Gastrocnemius medialis (tissue), 4 donors: ENCODE measurements around the gene GNG5.

Experiments used
- POLR2A ChIP-seq, 2 donors: fragments of 450-650 bp; IDR thresholded peaks; one replicate each; pipeline ENCODE4 v1.6.1; 2017; ENCODE audit warnings: antibody characterized with exemption in 2 of 2, mild to moderate bottlenecking in 2 of 2, moderate library complexity in 2 of 2
- TF ChIP-seq, protein P1 (sequence below), 5 experiments: fragments of 450-650 bp in 3 of 5; fragments of 200-600 bp in 2 of 5; sonication (generic) in 2 of 5; IDR thresholded peaks in 4 of 5; conservative IDR thresholded peaks in 1 of 5; 1 replicate in 4 of 5; 2 replicates in 1 of 5; pipeline ENCODE4 v1.5.1; 2016 to 2019; ENCODE audit warnings: antibody characterized with exemption in 5 of 5, mild to moderate bottlenecking in 3 of 5, moderate library complexity in 3 of 5

DNA sequence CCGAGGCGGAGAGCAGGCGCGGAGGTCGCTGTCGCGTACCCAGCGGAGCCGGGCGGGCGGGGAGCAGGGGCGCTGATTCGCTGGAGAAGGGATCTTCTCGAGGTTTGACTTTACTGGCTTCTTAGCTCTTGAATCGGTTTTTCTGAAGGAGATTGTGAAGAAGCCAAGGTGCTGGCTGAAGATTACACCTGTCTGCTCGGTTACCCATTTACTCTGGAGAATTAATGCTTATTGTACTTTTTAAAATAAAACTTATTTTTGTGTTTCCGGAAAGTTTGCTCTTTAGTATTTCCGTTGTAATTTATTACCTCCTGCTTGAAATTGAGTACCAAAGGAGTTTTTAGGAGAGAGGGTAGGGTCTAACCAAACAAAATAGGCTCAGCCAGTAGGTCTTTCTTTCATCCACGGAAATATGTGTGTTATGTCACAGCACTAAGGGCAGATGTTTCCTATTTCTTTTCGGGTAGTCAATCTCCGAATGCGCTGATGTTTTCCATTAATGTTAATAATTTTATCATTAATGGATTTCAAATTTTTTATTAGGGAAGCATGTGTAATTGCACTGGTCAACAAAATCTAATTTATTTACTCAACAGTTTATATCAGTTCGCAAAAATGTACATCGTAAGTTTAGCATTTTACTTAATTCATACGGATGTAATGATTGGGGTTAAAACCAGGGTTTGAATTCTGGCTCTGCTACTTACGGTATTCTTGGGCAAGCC lies 510 bp upstream of the GNG5 start:
- TF ChIP-seq, protein P1, sequence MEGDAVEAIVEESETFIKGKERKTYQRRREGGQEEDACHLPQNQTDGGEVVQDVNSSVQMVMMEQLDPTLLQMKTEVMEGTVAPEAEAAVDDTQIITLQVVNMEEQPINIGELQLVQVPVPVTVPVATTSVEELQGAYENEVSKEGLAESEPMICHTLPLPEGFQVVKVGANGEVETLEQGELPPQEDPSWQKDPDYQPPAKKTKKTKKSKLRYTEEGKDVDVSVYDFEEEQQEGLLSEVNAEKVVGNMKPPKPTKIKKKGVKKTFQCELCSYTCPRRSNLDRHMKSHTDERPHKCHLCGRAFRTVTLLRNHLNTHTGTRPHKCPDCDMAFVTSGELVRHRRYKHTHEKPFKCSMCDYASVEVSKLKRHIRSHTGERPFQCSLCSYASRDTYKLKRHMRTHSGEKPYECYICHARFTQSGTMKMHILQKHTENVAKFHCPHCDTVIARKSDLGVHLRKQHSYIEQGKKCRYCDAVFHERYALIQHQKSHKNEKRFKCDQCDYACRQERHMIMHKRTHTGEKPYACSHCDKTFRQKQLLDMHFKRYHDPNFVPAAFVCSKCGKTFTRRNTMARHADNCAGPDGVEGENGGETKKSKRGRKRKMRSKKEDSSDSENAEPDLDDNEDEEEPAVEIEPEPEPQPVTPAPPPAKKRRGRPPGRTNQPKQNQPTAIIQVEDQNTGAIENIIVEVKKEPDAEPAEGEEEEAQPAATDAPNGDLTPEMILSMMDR (IDR thresholded peaks at IDR 0.05 in 4 of 5, conservative IDR thresholded peaks at IDR 0.05 in 1 of 5), result no peak
- TF ChIP-seq POLR2A (IDR thresholded peaks at IDR 0.05), result no peak
